Left cardiac atrium (tissue), 4 donors: ENCODE measurements around the gene NFASC. TPM values are rescaled to one million over a fixed set of nuclear protein-coding genes. Genes with fewer than 3 reads are reported as not detected.

Experiments used
- ATAC-seq, 2 donors: fragments of 200-7000 bp; cut with Tn5 transposase; one replicate each; pipeline ENCODE4 v1.9.1; 2020; ENCODE audit warnings: mild to moderate bottlenecking in 2 of 2, moderate library complexity in 2 of 2
- DNase-seq: peaks from one replicate; pipeline ENCODE4 v3.0.0-alpha.2; 2020
- intact Hi-C, 2 donors: fragments of 100-400 bp; cut with DNase I; formaldehyde crosslinking; loops; one replicate each; pipeline versions ENCODE4 v1.14.1 to v1.15.1; 2022 to 2023
- total RNA-seq, 2 donors: library from RNA; stranded (reverse); fragmentation: NEBNext Ultra II Directional; extraction: Animal tissue kit (Norgen Biotek cat#: 25700); gene quantifications; one replicate each; pipeline ENCODE4 v1.2.1, GENCODE V29; 2021
- donor health status: DM: no; HTN: yes; CAD: no.
- donor health status: DM: no; HTN: yes; CAD: no; lungs with severe emphysema.
- donor health status: DM: yes; HTN: yes; CAD: no.
- donor health status: Dilated cardiomyopathy.

Gene NFASC
- total RNA-seq, 2 donors from 2014 or later: 40.6 to 57.7 TPM

- ATAC-seq (no peak), DNase-seq (no peak)
- intact Hi-C loops: loop anchor here (5.0 to 10.0 kb wide), 4 partner anchors 116 to 381 kb away; no protein-coding TSS in a partner anchor
These were observed 72.8 kb downstream of the NFASC start for GRCh38 chr1:204943495-204943894.

- no peak for ATAC-seq
- intact Hi-C loops: loop anchor here (5.0 to 10.0 kb wide), 4 partner anchors 117 to 382 kb away; no protein-coding TSS in a partner anchor
- DNase-seq: no peak
These were observed 74.0 kb downstream of the NFASC start for GRCh38 chr1:204944662-204945061.

GRCh38 chr1:204945565-204945977, 74.9 kb downstream of the NFASC start:
- no peak for DNase-seq
- no peak for ATAC-seq
- intact Hi-C loops: loop anchor here in 1 of 2 donors (10.0 kb wide), 1 partner anchor 381 kb away; no protein-coding TSS in a partner anchor

DNA sequence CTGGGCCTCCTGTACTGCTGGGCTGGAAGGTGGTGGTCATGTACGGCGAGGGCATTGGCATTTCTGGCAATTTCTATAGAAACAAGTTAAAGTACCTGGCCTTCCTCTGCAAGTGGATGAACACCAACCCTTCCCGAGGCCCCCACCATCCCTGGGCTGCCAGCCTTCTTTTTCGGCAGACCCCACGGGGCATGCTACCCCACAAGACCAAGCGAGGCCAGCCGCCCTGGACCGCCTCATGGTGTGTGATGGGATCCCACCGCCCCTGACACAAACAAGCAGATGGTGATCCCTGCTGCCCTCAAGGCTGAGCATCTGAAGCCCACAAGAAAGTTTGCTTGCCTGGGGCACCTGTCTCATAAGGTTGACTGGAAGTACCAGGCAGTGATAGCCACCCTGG, 76.0 kb downstream of the NFASC start:
- intact Hi-C loops: loop anchor here in 1 of 2 donors (10.0 kb wide), 1 partner anchor 382 kb away; no protein-coding TSS in a partner anchor
- DNase-seq (no peak), ATAC-seq (no peak)

GRCh38 chr1:204947338-204947737, 76.7 kb downstream of the NFASC start:
- DNase-seq: no peak
- intact Hi-C loops: loop anchor here in 1 of 2 donors (10.0 kb wide), 1 partner anchor 383 kb away; no protein-coding TSS in a partner anchor
- no peak for ATAC-seq

DNA sequence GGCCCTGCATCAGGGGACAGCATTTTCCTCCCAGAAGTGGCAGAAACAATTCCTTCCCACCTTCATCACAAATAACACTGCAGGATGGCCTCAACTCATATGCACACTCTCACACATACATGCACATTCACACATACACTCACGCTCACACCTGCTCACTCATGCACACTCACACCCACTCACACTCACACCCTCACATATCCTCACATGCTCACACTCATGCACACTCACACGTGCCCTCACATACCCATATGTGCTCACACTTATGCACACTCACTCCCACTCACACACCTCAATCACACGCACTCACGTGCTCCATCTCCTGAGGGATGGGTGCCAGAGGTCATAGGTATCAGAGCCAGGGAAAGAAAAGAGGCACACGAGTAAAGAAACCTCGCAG, 77.1 kb downstream of the NFASC start:
- intact Hi-C loops: loop anchor here in 1 of 2 donors (10.0 kb wide), 1 partner anchor 383 kb away; no protein-coding TSS in a partner anchor
- DNase-seq: no peak

GRCh38 chr1:204950353-204951001, 79.8 kb downstream of the NFASC start:
- DNase-seq (no peak), ATAC-seq (no peak)
- intact Hi-C loops: no loop called here

More for the DNA sequence above, 77.1 kb downstream of the NFASC start:
- ATAC-seq: no peak

DNA sequence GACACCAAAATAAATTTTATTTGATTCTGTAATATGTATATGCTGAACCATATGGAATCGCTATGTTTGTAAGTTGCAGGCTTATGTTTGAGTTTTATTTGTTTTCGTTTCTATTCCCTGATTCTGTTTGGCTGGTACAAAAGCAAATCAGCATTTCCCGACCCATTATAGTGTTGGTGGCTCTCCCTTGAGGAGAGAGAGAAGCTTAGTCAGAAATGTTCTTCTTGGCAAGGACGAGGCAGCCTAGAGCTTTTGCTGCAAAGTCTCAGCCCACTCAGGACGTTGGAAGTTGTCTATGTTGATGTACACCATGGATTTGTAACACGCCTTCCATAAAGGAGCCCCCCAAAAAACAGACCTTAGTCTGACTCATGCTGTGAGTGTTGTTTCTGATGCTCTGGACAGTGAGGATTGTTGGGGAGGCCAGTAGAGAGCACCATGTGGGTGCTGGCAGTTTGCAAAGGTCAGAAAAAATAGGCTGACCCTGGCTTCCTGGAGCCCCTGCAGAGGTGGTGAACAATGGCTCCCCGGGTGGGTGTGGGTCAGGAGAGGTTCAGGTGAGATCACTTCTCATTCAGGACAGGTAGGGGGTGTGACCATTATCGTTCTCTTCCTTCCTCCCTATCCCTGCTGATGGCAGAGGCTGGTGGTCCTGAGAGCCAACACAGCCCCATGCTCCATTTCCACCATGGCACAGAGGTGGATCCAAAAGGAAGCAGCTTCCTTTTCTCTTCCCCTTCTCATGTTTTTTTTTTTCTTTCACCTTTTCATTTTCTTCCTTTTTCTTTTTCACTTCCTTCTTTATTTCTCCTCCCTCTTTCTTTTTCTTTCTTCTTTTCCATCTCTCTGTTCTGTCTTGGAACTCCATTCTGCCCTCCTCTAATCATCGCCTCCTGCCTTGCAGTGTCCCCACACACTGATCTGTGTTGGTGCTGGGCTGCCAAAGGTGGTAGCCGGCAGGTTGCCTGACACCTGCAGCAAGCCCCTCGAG, 88.0 kb downstream of the NFASC start:
- intact Hi-C loops: no loop called here
- DNase-seq: no peak
- ATAC-seq: peak; percentile 4

DNA sequence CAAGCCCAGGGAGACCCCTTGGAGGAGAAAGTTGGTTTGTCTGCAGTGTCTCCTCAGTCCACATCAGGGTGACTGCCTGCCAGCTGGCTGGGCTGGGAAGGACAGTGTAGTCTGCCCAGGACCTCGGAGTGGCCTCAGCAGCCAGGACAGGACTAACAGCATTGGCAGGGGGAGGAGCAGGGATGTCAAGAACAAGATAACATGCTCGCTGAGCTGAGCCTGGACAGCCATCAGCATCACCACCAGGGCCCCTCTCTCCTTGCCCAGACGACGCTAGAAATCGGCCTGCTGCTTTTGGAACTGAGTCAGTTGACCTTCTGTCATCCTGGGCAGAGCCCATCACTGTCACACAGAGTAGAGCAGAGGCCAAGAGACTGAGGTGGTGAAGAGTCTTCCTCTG, 88.7 kb downstream of the NFASC start:
- DNase-seq (peak; percentile 65), ATAC-seq (peak; percentile 93 to 94)
- intact Hi-C loops: no loop called here

DNA sequence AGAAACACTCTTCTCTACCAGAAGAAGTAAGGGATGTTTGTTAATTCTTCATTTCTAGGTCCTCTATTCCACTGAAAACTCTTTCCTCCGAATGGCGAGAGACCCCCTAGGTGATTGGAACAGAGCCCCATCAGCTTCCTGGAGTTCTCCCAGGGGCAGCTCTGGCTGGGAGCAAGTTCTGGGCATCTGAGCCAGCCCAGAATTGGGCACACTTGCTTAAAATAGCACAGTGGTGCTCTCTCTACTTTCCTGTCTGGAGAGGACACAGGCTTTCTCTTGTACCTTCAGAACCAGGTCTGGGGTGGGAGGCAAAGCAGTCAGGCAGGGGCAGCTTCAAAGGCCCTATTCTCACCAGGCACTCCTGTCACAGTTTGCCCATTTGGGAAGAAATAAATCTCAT, 89.2 kb downstream of the NFASC start:
- intact Hi-C loops: no loop called here
- ATAC-seq (peak; percentile 48 to 50), DNase-seq (no peak)

GRCh38 chr1:204960306-204961125, 89.9 kb downstream of the NFASC start:
- ATAC-seq (no peak), DNase-seq (no peak)
- intact Hi-C loops: no loop called here

DNA sequence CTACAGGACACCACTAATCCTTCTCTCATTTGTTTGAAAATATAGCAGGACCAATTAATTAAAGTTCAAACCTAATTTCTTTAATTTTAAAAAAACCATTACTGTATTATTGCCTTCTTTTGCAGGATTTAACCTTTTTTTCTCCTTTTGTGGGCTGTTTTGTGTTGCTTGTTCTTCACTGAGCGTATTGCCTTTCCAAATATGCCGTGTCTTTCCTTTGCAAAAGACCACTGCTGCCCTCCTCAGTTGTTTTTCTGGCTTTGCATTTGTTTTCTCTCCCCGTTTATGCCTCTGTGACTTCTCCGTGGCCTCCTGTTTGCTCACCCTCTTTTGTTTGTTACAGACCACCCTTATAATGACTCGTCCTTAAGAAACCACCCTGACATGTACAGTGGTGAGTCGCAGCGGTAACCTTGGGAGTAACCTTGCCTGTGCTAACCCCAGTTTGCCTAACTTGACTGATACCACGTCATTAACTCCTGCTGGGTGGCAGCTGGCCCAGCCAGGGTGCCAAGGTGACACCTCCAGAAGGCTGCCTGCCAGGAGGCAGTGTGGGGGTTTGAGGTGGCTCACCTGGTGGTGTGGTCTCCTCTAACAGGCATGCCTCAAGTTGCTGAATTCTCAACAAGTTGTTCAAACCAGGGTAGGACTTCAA, 91.2 kb downstream of the NFASC start:
- ATAC-seq (peak in 1 of 2 donors; percentile 2), DNase-seq (peak; percentile 32)
- intact Hi-C loops: no loop called here

DNA sequence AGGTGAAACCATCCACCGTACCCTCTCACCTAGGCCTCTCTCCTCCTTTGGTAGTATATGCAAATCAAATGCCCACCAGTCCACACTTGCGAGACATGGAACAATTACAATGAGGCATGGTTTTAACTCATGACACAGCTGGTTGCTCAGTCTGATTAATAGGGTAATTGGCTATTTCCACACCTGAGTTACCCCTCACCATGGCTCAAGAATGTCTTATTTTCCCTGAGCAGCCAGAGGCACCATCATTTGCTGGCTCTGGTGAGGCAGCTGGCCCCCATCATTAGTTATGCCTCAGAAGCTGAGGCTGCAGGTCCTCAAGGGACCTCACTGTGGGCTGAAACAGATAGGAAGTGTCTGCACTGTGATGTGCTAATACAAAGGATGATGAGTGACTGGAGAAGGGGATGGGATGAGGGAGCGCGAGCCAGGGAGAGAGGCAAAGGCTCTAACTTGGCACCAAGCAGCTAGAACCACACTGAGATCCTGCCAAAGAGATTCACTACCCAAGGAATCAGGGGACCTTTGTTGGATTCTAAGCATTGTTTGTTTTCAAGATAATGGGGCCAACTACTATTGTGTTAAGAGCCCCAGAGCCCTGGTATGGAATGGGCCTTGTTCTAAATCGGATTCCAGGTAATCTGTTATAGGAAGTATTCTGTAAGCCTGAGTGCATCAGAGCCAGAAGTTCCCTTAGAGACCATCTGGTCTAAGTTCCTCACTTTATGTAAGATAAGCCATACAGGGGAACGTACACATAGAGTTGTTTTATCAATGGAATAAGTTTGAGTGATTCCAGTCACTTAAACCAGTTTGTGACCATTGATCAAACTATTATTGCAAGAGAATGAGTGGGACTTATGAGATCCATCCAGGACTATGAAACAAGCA, 92.3 kb downstream of the NFASC start:
- ATAC-seq: peak; percentile 52 to 66
- DNase-seq: peak; percentile 43
- intact Hi-C loops: no loop called here

DNA sequence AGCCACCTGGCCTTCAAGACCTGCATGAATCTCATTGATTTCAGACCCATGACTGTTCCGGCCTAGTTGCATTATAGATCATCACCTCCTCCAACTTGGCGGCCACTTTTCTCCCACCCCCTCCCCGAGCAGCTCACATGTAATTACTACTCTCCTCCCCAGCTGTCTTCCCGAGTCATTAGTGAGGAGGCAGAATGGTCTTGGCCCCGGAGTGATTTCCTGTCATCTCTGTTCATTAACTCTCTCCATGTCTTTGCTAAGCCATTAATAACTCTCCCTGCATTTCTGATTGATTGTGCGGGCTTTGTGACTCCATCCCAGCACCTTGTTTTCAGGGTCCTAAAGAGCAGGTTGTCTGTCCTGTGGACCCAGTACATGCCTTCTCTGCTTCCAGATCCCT, 96.8 kb downstream of the NFASC start:
- DNase-seq (no peak), ATAC-seq (no peak)
- intact Hi-C loops: no loop called here

- DNase-seq (no peak), ATAC-seq (no peak)
- intact Hi-C loops: no loop called here
These were observed 97.5 kb downstream of the NFASC start for GRCh38 chr1:204968135-204968534.

DNA sequence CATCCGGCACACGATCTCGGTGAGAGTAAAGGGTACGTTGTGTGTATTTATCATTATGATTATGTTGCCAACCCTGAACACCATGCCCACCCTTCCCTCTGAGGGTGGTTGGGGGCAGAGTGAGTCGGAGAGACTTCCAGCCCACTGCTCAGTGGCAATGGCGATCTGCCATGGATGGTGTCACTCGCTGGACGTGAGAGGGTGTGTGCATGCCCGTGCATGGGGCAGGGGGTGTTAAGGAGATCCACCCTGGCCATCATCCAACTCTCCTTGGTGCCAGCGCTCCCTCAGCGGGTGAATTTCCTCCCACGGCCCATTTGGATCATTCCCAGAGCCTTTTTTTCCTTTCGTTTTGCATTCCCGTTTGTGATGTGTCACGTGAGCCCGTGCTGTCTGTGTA, 98.3 kb downstream of the NFASC start:
- ATAC-seq: peak; percentile 79 to 87
- peak; percentile 66 for DNase-seq
- intact Hi-C loops: no loop called here

DNA sequence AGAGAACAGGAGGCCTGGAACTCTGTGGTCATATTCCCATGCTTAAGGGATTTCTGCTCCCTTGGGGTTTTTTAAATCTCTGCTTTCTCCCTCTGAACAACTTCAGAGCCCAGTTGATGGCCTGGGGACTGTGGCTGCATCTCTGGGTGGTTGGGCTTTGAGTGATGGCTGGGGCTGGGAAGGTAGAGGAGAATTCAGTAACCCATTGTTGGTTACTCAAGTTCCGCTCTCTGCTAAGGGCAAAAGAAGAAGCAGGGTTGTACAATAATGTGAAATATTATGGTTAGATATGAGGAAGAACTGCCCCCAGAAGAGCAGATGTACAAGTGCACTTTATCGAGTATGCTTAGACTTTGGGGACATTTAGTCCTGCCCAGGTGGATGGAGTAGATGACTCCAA, 100.3 kb downstream of the NFASC start:
- no peak for DNase-seq
- intact Hi-C loops: no loop called here
- no peak for ATAC-seq
